Peyer's patch (tissue), 4 donors: ENCODE measurements around the gene PCSK5.

Experiments
- POLR2A ChIP-seq, 2 donors: fragments of 450-650 bp; IDR thresholded peaks; one replicate each; pipeline ENCODE4 v1.5.1; 2017; ENCODE audit warnings: antibody characterized with exemption in 2 of 2, mild to moderate bottlenecking in 2 of 2, moderate library complexity in 2 of 2
- TF ChIP-seq, protein P1 (sequence below), 6 experiments: fragments of 450-650 bp in 4 of 6; fragments of 200-600 bp in 2 of 6; sonication (generic) in 1 of 6; IDR thresholded peaks; one replicate each; pipeline ENCODE4 v1.5.1; 2017 to 2019; ENCODE audit warnings: antibody characterized with exemption in 6 of 6, mild to moderate bottlenecking in 3 of 6, moderate library complexity in 1 of 6

DNA sequence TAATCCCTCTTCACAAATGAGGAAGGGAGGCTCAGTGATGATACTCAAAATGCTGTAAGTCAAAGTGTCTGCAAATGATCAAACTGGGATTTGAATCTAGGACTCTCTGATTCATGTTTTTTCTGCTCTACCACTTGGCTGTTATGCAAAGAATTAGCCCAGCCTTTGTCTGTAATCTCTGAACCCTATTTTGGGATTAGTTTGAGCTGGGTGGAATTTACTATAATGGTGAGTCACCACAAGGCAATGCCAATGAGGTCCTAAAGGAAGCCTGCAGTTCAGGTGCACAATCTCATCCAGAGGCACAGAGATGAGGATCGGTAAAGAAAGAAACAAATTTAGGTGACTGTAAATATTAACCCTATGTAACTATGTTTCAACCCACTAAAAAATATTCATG lies 474.6 kb downstream of the PCSK5 start:
- TF ChIP-seq POLR2A (IDR thresholded peaks at IDR 0.05), result no peak
- TF ChIP-seq, protein P1, sequence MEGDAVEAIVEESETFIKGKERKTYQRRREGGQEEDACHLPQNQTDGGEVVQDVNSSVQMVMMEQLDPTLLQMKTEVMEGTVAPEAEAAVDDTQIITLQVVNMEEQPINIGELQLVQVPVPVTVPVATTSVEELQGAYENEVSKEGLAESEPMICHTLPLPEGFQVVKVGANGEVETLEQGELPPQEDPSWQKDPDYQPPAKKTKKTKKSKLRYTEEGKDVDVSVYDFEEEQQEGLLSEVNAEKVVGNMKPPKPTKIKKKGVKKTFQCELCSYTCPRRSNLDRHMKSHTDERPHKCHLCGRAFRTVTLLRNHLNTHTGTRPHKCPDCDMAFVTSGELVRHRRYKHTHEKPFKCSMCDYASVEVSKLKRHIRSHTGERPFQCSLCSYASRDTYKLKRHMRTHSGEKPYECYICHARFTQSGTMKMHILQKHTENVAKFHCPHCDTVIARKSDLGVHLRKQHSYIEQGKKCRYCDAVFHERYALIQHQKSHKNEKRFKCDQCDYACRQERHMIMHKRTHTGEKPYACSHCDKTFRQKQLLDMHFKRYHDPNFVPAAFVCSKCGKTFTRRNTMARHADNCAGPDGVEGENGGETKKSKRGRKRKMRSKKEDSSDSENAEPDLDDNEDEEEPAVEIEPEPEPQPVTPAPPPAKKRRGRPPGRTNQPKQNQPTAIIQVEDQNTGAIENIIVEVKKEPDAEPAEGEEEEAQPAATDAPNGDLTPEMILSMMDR (IDR thresholded peaks at IDR 0.05), result no peak
